ENCODE results near the gene TSPAN13.
"Not testable (repeated sequence)": the region's sequence is repeated elsewhere in the genome, so short reads cannot be mapped to it uniquely, and the experiment has no call there.

TSPAN13 gene

GRCh38 chr7:16740623-16740953 is 13.0 kb upstream of the TSPAN13 start:
- in situ Hi-C loops (cut with MboI; ENCODE audit: low sequenced_read_pairs) = no loop called here

DNA sequence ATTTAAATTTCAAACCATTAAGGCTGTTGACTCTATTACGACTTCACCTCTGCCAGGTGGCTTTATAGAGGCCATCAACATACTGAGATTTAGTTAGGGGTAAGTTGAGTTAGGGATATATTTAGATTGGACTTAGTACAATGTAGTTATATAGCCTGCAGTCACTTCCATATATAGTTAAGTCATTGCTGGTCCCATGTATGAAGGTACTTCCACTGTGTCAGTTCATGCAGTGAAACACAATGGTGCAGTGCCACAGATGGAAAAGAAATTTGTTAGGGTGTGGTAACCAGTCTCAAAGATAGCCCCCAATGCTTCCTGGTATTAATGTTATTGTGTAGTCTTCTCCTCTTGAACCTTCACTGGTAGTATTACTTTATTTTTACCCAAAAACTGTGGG is 12.6 kb upstream of the TSPAN13 start:
- in situ Hi-C loops (cut with MboI; ENCODE audit: low sequenced_read_pairs) = no loop called here

- in situ Hi-C loops (cut with MboI; ENCODE audit: low sequenced_read_pairs) = no loop called here
Measured at GRCh38 chr7:16741676-16742075, 11.9 kb upstream of the TSPAN13 start.

DNA sequence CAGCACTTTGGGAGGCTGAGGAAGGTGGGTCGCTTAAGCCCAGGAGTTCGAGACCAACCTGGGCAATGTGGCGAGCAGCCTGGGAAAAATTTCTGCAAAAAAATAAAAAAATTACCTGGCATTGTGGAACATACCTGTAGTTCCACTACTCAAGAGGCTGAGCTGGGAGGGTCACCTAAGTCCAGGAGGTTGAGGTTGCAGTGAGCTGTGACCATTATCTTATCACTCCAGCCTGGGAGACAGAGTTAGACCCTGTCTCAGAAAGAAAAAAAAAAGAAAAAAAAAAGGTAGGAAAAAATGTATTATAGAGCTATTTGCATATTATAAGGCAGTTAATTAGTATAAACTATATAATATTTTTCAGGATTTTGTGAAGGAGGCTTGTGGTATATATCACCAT is 11.0 kb upstream of the TSPAN13 start:
- in situ Hi-C loops (cut with MboI; ENCODE audit: low sequenced_read_pairs) = no loop called here

DNA sequence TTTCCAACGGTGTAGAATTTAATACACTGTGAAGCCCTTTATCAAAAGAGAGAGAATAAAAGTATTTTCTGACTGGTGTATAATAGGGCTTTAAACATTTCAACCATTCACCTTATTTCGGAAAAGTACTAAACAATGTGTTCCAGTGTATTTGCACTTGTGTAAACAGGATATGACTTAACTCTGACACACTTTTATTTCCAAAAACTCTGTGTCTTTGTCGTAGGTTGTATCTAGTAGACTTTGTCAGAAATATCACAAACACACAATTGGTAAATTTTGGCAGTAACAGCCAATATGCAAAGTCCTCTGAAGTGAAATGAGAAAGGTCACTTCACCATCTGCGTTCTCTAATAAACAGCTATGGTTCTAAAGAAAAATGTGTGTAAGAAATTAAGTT is 10.3 kb upstream of the TSPAN13 start:
- in situ Hi-C loops (cut with MboI; ENCODE audit: low sequenced_read_pairs) = no loop called here

GRCh38 chr7:16744518-16745250 is 8.9 kb upstream of the TSPAN13 start:
- in situ Hi-C loops (cut with MboI; ENCODE audit: low sequenced_read_pairs) = no loop called here

DNA sequence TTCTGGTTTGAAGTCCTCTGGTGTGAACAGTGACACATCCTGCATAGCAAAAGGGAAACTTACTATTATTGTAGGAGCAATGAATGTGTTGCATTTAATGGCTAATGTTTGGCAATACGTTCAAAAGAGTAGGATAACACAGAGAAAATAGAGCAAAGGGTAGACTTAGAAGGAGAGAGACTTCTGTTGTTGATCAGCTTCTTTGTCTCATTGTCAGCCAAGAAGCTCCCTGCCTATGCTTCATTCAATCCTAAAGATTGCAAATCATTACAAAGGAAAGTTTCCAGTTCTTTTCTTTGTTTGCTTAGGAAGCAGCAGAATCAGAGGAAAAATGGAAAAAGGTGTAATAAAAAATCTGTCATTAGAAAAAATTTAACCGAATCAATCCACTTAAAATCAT is 7.9 kb upstream of the TSPAN13 start:
- in situ Hi-C loops (cut with MboI; ENCODE audit: low sequenced_read_pairs) = no loop called here

GRCh38 chr7:16747102-16747501 is 6.5 kb upstream of the TSPAN13 start:
- in situ Hi-C loops (cut with MboI; ENCODE audit: low sequenced_read_pairs) = no loop called here

GRCh38 chr7:16753932-16754855 is 639 bp downstream of the TSPAN13 start:
- in situ Hi-C loops (cut with MboI; ENCODE audit: low sequenced_read_pairs) = no loop called here

- in situ Hi-C loops (cut with MboI; ENCODE audit: low sequenced_read_pairs) = no loop called here
Measured at GRCh38 chr7:16754856-16755317, 1.3 kb downstream of the TSPAN13 start.

DNA sequence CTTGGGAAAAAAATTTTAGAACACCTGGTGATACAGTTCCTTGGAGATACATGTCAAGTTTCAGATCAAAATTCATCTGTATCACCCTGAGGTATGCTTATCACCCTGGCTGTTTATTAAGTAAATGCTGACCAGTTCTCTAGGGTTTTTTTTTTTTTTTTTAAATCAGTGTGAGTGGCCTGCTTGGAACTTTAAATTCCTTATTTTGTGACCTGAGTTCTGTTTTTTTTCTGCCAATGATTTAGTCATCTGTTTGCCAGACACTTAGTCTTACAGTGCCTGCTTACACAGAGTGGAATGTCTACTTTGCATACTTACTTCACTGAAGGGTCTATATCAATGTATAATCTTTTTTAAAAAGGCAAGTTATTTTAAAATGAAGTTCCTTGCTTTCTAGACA is 1.8 kb downstream of the TSPAN13 start:
- in situ Hi-C loops (cut with MboI; ENCODE audit: low sequenced_read_pairs) = no loop called here

DNA sequence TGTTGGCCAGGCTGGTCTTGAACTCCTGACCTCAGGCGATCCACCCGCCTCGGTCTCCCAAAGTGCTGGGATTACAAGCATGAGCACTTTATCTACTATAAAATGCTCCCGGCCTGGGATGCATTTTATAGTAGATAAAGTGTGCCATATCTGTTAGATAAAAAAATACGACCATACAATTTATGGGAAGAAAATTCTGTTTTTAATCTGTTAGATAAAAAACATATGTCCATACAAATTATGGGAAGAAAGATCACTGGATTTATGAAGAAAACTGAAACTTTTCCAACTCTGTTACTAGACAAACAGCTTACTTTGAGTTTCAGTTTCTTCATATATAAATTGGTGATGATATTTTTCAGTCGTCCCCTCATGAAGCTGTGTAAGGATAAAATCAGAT is 4.5 kb downstream of the TSPAN13 start:
- in situ Hi-C loops (cut with MboI; ENCODE audit: low sequenced_read_pairs) = no loop called here

DNA sequence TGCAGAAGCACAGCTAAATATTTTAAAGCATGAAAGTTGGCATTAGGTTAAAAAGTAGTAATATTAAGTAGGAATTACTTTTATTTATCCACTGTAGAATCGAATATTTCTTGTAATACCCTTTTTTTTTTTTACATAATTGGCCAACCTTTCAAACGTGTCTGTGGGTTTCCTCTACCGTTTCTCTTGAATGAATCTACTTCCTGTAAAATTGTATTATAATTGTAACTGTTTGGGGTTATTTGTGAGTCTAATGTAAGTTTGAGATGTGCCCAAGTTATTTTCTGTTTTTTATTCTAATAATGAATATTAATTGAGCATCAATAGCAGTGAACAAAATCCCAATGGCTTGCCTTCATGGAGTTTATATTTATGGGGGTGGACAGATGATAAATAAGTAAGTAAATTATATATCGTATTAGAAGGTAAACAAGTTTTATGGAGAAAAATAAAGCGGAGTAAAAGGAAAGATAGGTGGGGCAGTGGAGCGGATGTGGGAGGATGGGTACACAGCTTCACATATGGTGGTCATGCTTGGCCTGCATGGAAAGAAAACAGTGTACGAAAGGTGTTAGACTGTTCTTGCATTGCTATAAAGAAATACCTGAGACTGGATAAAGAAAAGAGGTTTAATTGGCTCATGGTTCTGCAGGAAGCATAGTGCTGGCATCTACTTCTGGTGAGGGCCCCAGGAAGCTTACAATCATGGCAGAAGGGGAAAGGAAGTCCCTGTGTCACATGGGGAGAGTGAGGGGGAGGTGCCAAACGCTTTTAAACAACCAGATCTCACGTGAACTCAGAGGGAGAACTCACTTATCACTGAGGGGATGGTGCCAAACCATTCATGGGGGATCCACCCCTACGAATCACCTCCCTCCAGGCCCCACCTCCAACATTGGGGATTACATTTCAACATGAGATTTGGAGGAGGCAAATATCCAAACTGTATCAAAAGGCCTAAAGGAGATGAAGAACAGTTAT is 5.4 kb downstream of the TSPAN13 start:
- in situ Hi-C loops (cut with MboI; ENCODE audit: low sequenced_read_pairs) = no loop called here

DNA sequence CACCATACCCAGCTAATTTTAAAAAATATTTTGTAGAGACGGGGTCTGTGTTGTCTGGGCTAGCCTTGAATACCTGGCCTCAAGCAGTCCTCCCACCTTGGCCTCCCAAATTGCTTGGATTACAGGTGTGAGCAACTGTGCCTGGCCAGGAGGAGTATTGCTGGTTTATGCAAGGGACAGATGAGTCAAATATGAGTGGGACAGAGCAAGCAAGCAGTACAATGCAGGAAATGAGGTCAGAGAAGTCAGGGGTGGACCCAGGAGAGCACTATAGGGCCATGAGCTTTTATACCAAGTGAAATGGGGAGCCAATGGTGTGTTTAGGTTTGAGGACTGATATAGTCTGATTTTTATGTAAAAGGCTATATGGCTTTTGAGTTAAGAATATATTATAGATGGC is 6.3 kb downstream of the TSPAN13 start:
- in situ Hi-C loops (cut with MboI; ENCODE audit: low sequenced_read_pairs) = no loop called here

GRCh38 chr7:16762177-16762576 is 8.6 kb downstream of the TSPAN13 start:
- in situ Hi-C loops (cut with MboI; ENCODE audit: low sequenced_read_pairs) = no loop called here

GRCh38 chr7:16764942-16765341 is 11.4 kb downstream of the TSPAN13 start:
- in situ Hi-C loops (cut with MboI; ENCODE audit: low sequenced_read_pairs) = no loop called here

DNA sequence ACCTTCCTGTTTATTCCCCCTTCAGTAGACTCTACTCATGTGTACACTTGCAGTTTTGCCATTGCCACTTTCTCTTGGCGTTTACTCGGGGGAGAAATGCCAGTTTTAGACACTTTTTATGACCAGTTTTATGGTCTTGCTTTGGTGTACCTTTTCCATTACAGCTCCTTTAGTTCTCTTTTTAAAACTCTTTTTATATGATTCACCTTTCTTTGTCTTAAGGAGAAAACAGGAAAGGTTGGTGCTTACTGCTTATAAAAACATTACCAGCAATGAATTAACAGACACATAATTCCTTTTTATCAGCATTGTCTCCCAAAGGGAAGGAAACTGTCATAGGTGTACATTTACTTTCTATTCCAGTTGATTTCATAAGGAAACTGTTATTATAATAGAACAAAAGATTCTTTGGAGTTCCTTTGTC is 11.9 kb downstream of the TSPAN13 start:
- in situ Hi-C loops (cut with MboI; ENCODE audit: low sequenced_read_pairs) = no loop called here

DNA sequence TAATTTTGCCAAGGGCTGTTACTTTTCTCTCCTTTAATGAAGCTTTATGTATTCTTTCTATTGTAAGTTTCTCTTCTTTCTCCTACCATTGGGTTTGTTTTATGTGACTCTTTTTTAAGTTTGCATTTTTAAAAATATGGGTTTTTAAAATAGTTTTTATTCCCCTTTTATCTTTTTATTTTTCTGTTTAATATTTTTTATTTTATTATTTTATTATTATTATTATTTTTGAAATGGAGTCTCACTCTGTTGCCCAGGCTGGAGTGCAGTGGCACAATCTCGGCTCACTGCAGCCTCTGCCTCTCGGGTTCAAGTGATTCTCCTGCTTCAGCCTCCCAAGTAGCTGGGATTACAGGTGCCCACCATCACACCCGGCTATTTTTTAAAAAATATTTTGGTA is 16.4 kb downstream of the TSPAN13 start:
- in situ Hi-C loops (cut with MboI; ENCODE audit: low sequenced_read_pairs) = not testable (repeated sequence)

- in situ Hi-C loops (cut with MboI; ENCODE audit: low sequenced_read_pairs) = no loop called here
Measured at GRCh38 chr7:16770657-16771329, 17.2 kb downstream of the TSPAN13 start.

- in situ Hi-C loops (cut with MboI; ENCODE audit: low sequenced_read_pairs) = no loop called here
Measured at GRCh38 chr7:16773326-16773725, 19.8 kb downstream of the TSPAN13 start.

All from hTERT RPE-1 (cell line).